ENCODE measurements around the gene CNTN4.

CNTN4 gene

GRCh38 chr3:2706836-2707210 lies 608.2 kb downstream of the CNTN4 start:
- Histone ChIP-seq H3K14ac (ENCODE audit: low read length) (no peak overlapping the region), H3K79me1 (ENCODE audit: low read depth, low read length) (no peaks in the 10 kb centered on the region), H3K9me3 (replicated peaks in 1 of 2; ENCODE audit: control insufficient read depth in 2 of 2, insufficient read depth in 1 of 2, low read depth in 1 of 2, low read length in 2 of 2) (no peaks in the 10 kb centered on the region), H3K36me3 (replicated peaks in 1 of 2; ENCODE audit: control insufficient read depth in 2 of 2, insufficient read depth in 2 of 2, low read length in 2 of 2) (no peaks in the 10 kb centered on the region), H2BK12ac (ENCODE audit: low read length) (no peak overlapping the region), H4K91ac (ENCODE audit: low read depth, low read length, poor library complexity) (no peak overlapping the region), H2BK5ac (ENCODE audit: low read length) (no peak overlapping the region), H4K8ac (ENCODE audit: low read depth, low read length) (no peak overlapping the region), H3K4me3 (ENCODE audit: low read length in 2 of 2) (no peak overlapping the region), H3K4me1 (ENCODE audit: control insufficient read depth in 2 of 2, insufficient read depth in 1 of 2, low read depth in 1 of 2, low read length in 2 of 2) (peaks cover 0 to 10% of the 10 kb centered on the region in 2 donors), H3K18ac (ENCODE audit: low read length) (no peak overlapping the region), H2AFZ (ENCODE audit: low read length) (no peak overlapping the region), H3K9ac (ENCODE audit: low read depth, low read length, poor library complexity) (no peak overlapping the region), H3K27ac (replicated peaks; ENCODE audit: low read length) (no peak overlapping the region), H2AK5ac (ENCODE audit: low read depth, low read length) (no peak overlapping the region), H3K23ac (ENCODE audit: low read depth, low read length, poor library complexity) (no peak overlapping the region), H3K4ac (ENCODE audit: low read length) (no peak overlapping the region), H2BK120ac (ENCODE audit: low read depth, low read length) (no peak overlapping the region), H2BK15ac (ENCODE audit: low read length) (no peak overlapping the region), H3K27me3 (ENCODE audit: control insufficient read depth in 3 of 3, insufficient read depth in 3 of 3, low read depth in 1 of 3, low read length in 3 of 3) (no peaks in the 10 kb centered on the region), H3K4me2 (ENCODE audit: insufficient read depth, low read length, poor library complexity, severe bottlenecking) (no peak overlapping the region)
- WGBS, 2 donors (ENCODE audit: extremely low coverage in 2 of 2, insufficient read length in 2 of 2, insufficient replicate concordance in 1 of 2): no CpG with 5 or more reads among the region's 3 CpGs
- DNase-seq (ENCODE audit: low spot score): no peak

GRCh38 chr3:2711081-2711480 lies 612.4 kb downstream of the CNTN4 start:
- WGBS, 2 donors (ENCODE audit: extremely low coverage in 2 of 2, insufficient read length in 2 of 2, insufficient replicate concordance in 1 of 2): no CpG with 5 or more reads among the region's 3 CpGs

GRCh38 chr3:2713923-2714322 lies 615.3 kb downstream of the CNTN4 start:
- no peak overlapping the region for H4K8ac ChIP-seq (ENCODE audit: low read depth, low read length)
- H3K14ac ChIP-seq (ENCODE audit: low read length): no peak overlapping the region
- no peak overlapping the region for H2BK15ac ChIP-seq (ENCODE audit: low read length)
- no peak overlapping the region for H3K23ac ChIP-seq (ENCODE audit: low read depth, low read length, poor library complexity)
- H4K91ac ChIP-seq (ENCODE audit: low read depth, low read length, poor library complexity): no peak overlapping the region
- H3K18ac ChIP-seq (ENCODE audit: low read length): no peak overlapping the region
- H3K36me3 ChIP-seq (replicated peaks in 1 of 2; ENCODE audit: control insufficient read depth in 2 of 2, insufficient read depth in 2 of 2, low read length in 2 of 2): no peaks in the 10 kb centered on the region
- H3K4me2 ChIP-seq (ENCODE audit: insufficient read depth, low read length, poor library complexity, severe bottlenecking): no peak overlapping the region
- no peaks in the 10 kb centered on the region for H3K27me3 ChIP-seq (ENCODE audit: control insufficient read depth in 3 of 3, insufficient read depth in 3 of 3, low read depth in 1 of 3, low read length in 3 of 3)
- no peaks in the 10 kb centered on the region for H3K79me1 ChIP-seq (ENCODE audit: low read depth, low read length)
- H3K9me3 ChIP-seq (replicated peaks in 1 of 2; ENCODE audit: control insufficient read depth in 2 of 2, insufficient read depth in 1 of 2, low read depth in 1 of 2, low read length in 2 of 2): no peaks in the 10 kb centered on the region
- H2AK5ac ChIP-seq (ENCODE audit: low read depth, low read length): no peak overlapping the region
- H2BK12ac ChIP-seq (ENCODE audit: low read length): no peak overlapping the region
- no peak overlapping the region for H2BK5ac ChIP-seq (ENCODE audit: low read length)
- H3K9ac ChIP-seq (ENCODE audit: low read depth, low read length, poor library complexity): no peak overlapping the region
- H3K4me1 ChIP-seq (ENCODE audit: control insufficient read depth in 2 of 2, insufficient read depth in 1 of 2, low read depth in 1 of 2, low read length in 2 of 2): peaks cover 0 to 10% of the 10 kb centered on the region in 2 donors
- H3K27ac ChIP-seq (replicated peaks; ENCODE audit: low read length): no peak overlapping the region
- no peak for DNase-seq (ENCODE audit: low spot score)
- H2BK120ac ChIP-seq (ENCODE audit: low read depth, low read length): no peak overlapping the region
- H3K4ac ChIP-seq (ENCODE audit: low read length): no peak overlapping the region
- H2AFZ ChIP-seq (ENCODE audit: low read length): no peak overlapping the region
- no CpG with 5 or more reads among the region's 1 CpG for WGBS, 2 donors (ENCODE audit: extremely low coverage in 2 of 2, insufficient read length in 2 of 2, insufficient replicate concordance in 1 of 2)
- no peak overlapping the region for H3K4me3 ChIP-seq (ENCODE audit: low read length in 2 of 2)

More at GRCh38 chr3:2711081-2711480, 612.4 kb downstream of the CNTN4 start:
- H2BK12ac ChIP-seq (ENCODE audit: low read length): no peak overlapping the region
- H3K36me3 ChIP-seq (replicated peaks in 1 of 2; ENCODE audit: control insufficient read depth in 2 of 2, insufficient read depth in 2 of 2, low read length in 2 of 2): no peaks in the 10 kb centered on the region
- no peak overlapping the region for H4K91ac ChIP-seq (ENCODE audit: low read depth, low read length, poor library complexity)
- no peaks in the 10 kb centered on the region for H3K27me3 ChIP-seq (ENCODE audit: control insufficient read depth in 3 of 3, insufficient read depth in 3 of 3, low read depth in 1 of 3, low read length in 3 of 3)
- H3K4ac ChIP-seq (ENCODE audit: low read length): no peak overlapping the region
- DNase-seq (ENCODE audit: low spot score): no peak
- H3K14ac ChIP-seq (ENCODE audit: low read length): no peak overlapping the region
- H3K27ac ChIP-seq (replicated peaks; ENCODE audit: low read length): no peak overlapping the region
- H2BK5ac ChIP-seq (ENCODE audit: low read length): no peak overlapping the region
- no peak overlapping the region for H2AK5ac ChIP-seq (ENCODE audit: low read depth, low read length)
- no peaks in the 10 kb centered on the region for H3K79me1 ChIP-seq (ENCODE audit: low read depth, low read length)
- no peak overlapping the region for H4K8ac ChIP-seq (ENCODE audit: low read depth, low read length)
- H3K18ac ChIP-seq (ENCODE audit: low read length): no peak overlapping the region
- H3K9ac ChIP-seq (ENCODE audit: low read depth, low read length, poor library complexity): no peak overlapping the region
- no peak overlapping the region for H3K4me3 ChIP-seq (ENCODE audit: low read length in 2 of 2)
- no peak overlapping the region for H2BK15ac ChIP-seq (ENCODE audit: low read length)
- H3K9me3 ChIP-seq (replicated peaks in 1 of 2; ENCODE audit: control insufficient read depth in 2 of 2, insufficient read depth in 1 of 2, low read depth in 1 of 2, low read length in 2 of 2): no peaks in the 10 kb centered on the region
- no peak overlapping the region for H3K4me2 ChIP-seq (ENCODE audit: insufficient read depth, low read length, poor library complexity, severe bottlenecking)
- peaks cover 0 to 10% of the 10 kb centered on the region in 2 donors for H3K4me1 ChIP-seq (ENCODE audit: control insufficient read depth in 2 of 2, insufficient read depth in 1 of 2, low read depth in 1 of 2, low read length in 2 of 2)
- no peak overlapping the region for H2AFZ ChIP-seq (ENCODE audit: low read length)
- H2BK120ac ChIP-seq (ENCODE audit: low read depth, low read length): no peak overlapping the region
- no peak overlapping the region for H3K23ac ChIP-seq (ENCODE audit: low read depth, low read length, poor library complexity)

GRCh38 chr3:2714834-2715233 lies 616.2 kb downstream of the CNTN4 start:
- Histone ChIP-seq H3K23ac (ENCODE audit: low read depth, low read length, poor library complexity) (no peak overlapping the region), H2BK120ac (ENCODE audit: low read depth, low read length) (no peak overlapping the region), H3K4ac (ENCODE audit: low read length) (no peak overlapping the region), H3K9ac (ENCODE audit: low read depth, low read length, poor library complexity) (no peak overlapping the region), H3K79me1 (ENCODE audit: low read depth, low read length) (no peaks in the 10 kb centered on the region), H3K36me3 (replicated peaks in 1 of 2; ENCODE audit: control insufficient read depth in 2 of 2, insufficient read depth in 2 of 2, low read length in 2 of 2) (no peaks in the 10 kb centered on the region), H2BK12ac (ENCODE audit: low read length) (no peak overlapping the region), H2AFZ (ENCODE audit: low read length) (no peak overlapping the region), H3K27ac (replicated peaks; ENCODE audit: low read length) (no peak overlapping the region), H4K8ac (ENCODE audit: low read depth, low read length) (no peak overlapping the region), H3K14ac (ENCODE audit: low read length) (no peak overlapping the region), H3K27me3 (ENCODE audit: control insufficient read depth in 3 of 3, insufficient read depth in 3 of 3, low read depth in 1 of 3, low read length in 3 of 3) (no peaks in the 10 kb centered on the region), H3K9me3 (replicated peaks in 1 of 2; ENCODE audit: control insufficient read depth in 2 of 2, insufficient read depth in 1 of 2, low read depth in 1 of 2, low read length in 2 of 2) (no peaks in the 10 kb centered on the region), H3K4me1 (ENCODE audit: control insufficient read depth in 2 of 2, insufficient read depth in 1 of 2, low read depth in 1 of 2, low read length in 2 of 2) (peaks cover 0 to 10% of the 10 kb centered on the region in 2 donors), H2AK5ac (ENCODE audit: low read depth, low read length) (no peak overlapping the region), H3K4me3 (ENCODE audit: low read length in 2 of 2) (no peak overlapping the region), H2BK15ac (ENCODE audit: low read length) (no peak overlapping the region), H4K91ac (ENCODE audit: low read depth, low read length, poor library complexity) (no peak overlapping the region), H2BK5ac (ENCODE audit: low read length) (no peak overlapping the region), H3K4me2 (ENCODE audit: insufficient read depth, low read length, poor library complexity, severe bottlenecking) (no peak overlapping the region), H3K18ac (ENCODE audit: low read length) (no peak overlapping the region)
- DNase-seq (ENCODE audit: low spot score): no peak
- WGBS, 2 donors (ENCODE audit: extremely low coverage in 2 of 2, insufficient read length in 2 of 2, insufficient replicate concordance in 1 of 2): no CpG with 5 or more reads among the region's 5 CpGs

Data from neuronal stem cell (in vitro differentiated cells).